Astrocyte (in vitro differentiated cells and primary cell): ENCODE results near the gene PPFIA1. TPM values are rescaled to one million over a fixed set of nuclear protein-coding genes. Genes with fewer than 3 reads are reported as not detected.

ENCODE experiments used
- DNase-seq: peaks from one replicate; pipeline ENCODE4 v3.0.0-alpha.2; 2010; ENCODE audit warnings: low read depth
- FAIRE-seq: peaks from 2 replicates; lab custom pipeline; 2011; peaks lifted over from hg19 to GRCh38; lab: Jason Lieb, UNC
- H2AFZ ChIP-seq: 2 replicates; pipeline ENCODE4 v1.6.0; 2012; ENCODE audit warnings: low read depth, low read length, inconsistent platforms
- H3K27ac ChIP-seq: 2 replicates; pipeline ENCODE4 v1.5.1; 2011; ENCODE audit warnings: low read depth, low read length, inconsistent platforms
- H3K27me3 ChIP-seq: 2 replicates; pipeline ENCODE4 v1.6.0; 2011; ENCODE audit warnings: low read length, inconsistent platforms; ENCODE audit not compliant: insufficient read depth
- H3K36me3 ChIP-seq: 2 replicates; pipeline ENCODE4 v1.5.1; 2011; ENCODE audit warnings: low read length, inconsistent platforms; ENCODE audit not compliant: insufficient read depth
- H3K4me1 ChIP-seq: 2 replicates; pipeline ENCODE4 v1.5.1; 2011; ENCODE audit warnings: low read length, inconsistent platforms; ENCODE audit not compliant: insufficient read depth
- H3K4me2 ChIP-seq: 2 replicates; pipeline ENCODE4 v1.6.0; 2012; ENCODE audit warnings: low read length, inconsistent platforms
- H3K4me3 ChIP-seq: 2 replicates; pipeline ENCODE4 v1.5.1; 2011; ENCODE audit warnings: low read depth, mild to moderate bottlenecking, low read length, inconsistent platforms; ENCODE audit not compliant: insufficient read depth
- H3K79me2 ChIP-seq: 2 replicates; pipeline ENCODE4 v1.6.0; 2012; ENCODE audit warnings: mild to moderate bottlenecking, low read length, inconsistent platforms; ENCODE audit not compliant: insufficient read depth
- H3K9ac ChIP-seq: 2 replicates; pipeline ENCODE4 v1.6.0; 2012; ENCODE audit warnings: mild to moderate bottlenecking, low read length, inconsistent platforms
- H3K9me3 ChIP-seq: 2 replicates; pipeline ENCODE4 v1.5.1; 2012; ENCODE audit warnings: low read depth, mild to moderate bottlenecking, low read length, inconsistent platforms; ENCODE audit not compliant: insufficient read depth
- H4K20me1 ChIP-seq: 2 replicates; pipeline ENCODE4 v1.6.0; 2012; ENCODE audit warnings: low read length, inconsistent platforms; ENCODE audit not compliant: insufficient read depth
- H3K27ac Mint-ChIP-seq: one replicate; pipeline ENCODE4 v1.8.0; 2021; ENCODE audit warnings: mild to moderate bottlenecking, mixed read lengths; ENCODE audit not compliant: unreplicated experiment
- H3K27me3 Mint-ChIP-seq: one replicate; pipeline ENCODE4 v1.8.0; 2021; ENCODE audit warnings: low read depth, mixed read lengths; ENCODE audit not compliant: unreplicated experiment
- H3K36me3 Mint-ChIP-seq: one replicate; pipeline ENCODE4 v1.8.0; 2021; ENCODE audit warnings: low read depth, mixed read lengths; ENCODE audit not compliant: unreplicated experiment
- H3K4me1 Mint-ChIP-seq: one replicate; pipeline ENCODE4 v1.8.0; 2021; ENCODE audit warnings: low read depth, mixed read lengths; ENCODE audit not compliant: unreplicated experiment
- H3K4me3 Mint-ChIP-seq: one replicate; pipeline ENCODE4 v1.8.0; 2021; ENCODE audit warnings: mild to moderate bottlenecking, moderate library complexity, mixed read lengths; ENCODE audit not compliant: unreplicated experiment
- H3K9me3 Mint-ChIP-seq: one replicate; pipeline ENCODE4 v1.8.0; 2021; ENCODE audit warnings: mild to moderate bottlenecking, mixed read lengths; ENCODE audit not compliant: unreplicated experiment
- EZH2 ChIP-seq: IDR thresholded peaks from 2 replicates; pipeline ENCODE4 v1.6.1; 2012; ENCODE audit warnings: mild to moderate bottlenecking, low read length, inconsistent platforms; ENCODE audit not compliant: insufficient read depth
- total RNA-seq: library from RNA; stranded (reverse); gene quantifications from 2 replicates; pipeline ENCODE4 v1.2.1, GENCODE V29; 2021
- TF ChIP-seq, protein P1 (sequence below): IDR thresholded peaks from 2 replicates; pipeline ENCODE4 v1.5.1; 2011; ENCODE audit warnings: low read depth, mild to moderate bottlenecking, inconsistent platforms, low read length, moderate library complexity; ENCODE audit not compliant: insufficient read depth

The PPFIA1 gene
- total RNA-seq, 1 donor from 2014 or later: 54.7 TPM

DNA sequence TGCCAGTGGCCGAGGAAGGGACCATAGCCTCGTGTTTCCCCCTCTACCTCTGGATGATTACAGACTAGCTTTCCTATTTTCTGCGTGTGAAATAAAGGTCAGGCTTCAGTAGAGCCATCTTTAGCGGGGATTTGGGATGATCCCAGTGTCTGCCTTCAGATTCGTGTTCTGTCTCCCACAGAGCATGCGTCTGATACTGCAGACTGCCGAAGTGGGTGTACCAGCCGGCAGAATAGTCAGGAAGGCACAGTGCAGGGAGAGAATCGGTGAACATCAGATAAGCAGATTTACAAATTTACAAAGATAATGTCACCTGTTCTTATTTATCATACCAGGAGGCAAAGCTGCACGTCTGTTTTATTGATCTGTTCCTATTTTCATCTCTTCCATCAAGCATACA is 138.9 kb downstream of the PPFIA1 start:
- Mint-ChIP-seq H3K9me3 (no peaks in the 10 kb centered on the region), H3K27ac (no peak overlapping the region), H3K36me3 (peaks cover 22% of the 10 kb centered on the region), H3K27me3 (no peaks in the 10 kb centered on the region), H3K4me1 (peaks cover 10% of the 10 kb centered on the region), H3K4me3 (no peak overlapping the region)
- Histone ChIP-seq H3K4me1 (peaks cover 3% of the 10 kb centered on the region), H3K36me3 (peaks cover 72% of the 10 kb centered on the region), H3K79me2 (peaks cover 77% of the 10 kb centered on the region), H3K4me3 (no peak overlapping the region), H4K20me1 (peaks cover 93% of the 10 kb centered on the region), H3K9ac (no peak overlapping the region), H3K27ac (no peak overlapping the region), H2AFZ (no peak overlapping the region), H3K9me3 (no peaks in the 10 kb centered on the region), H3K27me3 (no peaks in the 10 kb centered on the region), H3K4me2 (no peak overlapping the region)
- no peak for TF ChIP-seq EZH2
- DNase-seq (no peak), FAIRE-seq (no peak)

DNA sequence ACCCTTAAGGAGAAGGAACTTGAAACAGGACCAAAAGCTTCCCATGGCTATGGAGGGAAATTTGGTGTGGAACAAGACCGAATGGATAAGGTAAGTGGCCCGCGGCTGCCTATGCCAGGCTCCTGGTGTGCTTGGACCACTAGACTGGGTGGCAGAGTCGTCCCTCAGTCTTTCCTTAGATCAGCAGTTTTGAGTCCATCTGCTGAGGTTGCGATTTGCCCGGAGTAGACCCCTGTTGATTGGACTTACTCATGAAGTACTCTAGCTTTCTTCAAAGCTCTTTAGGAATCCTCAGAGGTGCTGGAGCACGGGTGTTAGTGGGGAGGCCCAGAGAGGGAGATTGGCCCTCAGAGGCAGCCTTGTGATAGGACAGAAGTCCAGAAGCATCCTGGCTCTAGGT is 139.4 kb downstream of the PPFIA1 start:
- no peak overlapping the region for H3K4me2 ChIP-seq
- H3K79me2 ChIP-seq: peaks cover 73% of the 10 kb centered on the region
- no peak overlapping the region for H2AFZ ChIP-seq
- H4K20me1 ChIP-seq: peaks cover 93% of the 10 kb centered on the region
- peaks cover 72% of the 10 kb centered on the region for H3K36me3 ChIP-seq
- FAIRE-seq (no peak), DNase-seq (no peak)
- Mint-ChIP-seq H3K4me1 (peaks cover 13% of the 10 kb centered on the region), H3K27me3 (no peaks in the 10 kb centered on the region), H3K36me3 (peaks cover 25% of the 10 kb centered on the region), H3K9me3 (no peaks in the 10 kb centered on the region), H3K27ac (no peak overlapping the region), H3K4me3 (no peak overlapping the region)
- TF ChIP-seq, protein P1, sequence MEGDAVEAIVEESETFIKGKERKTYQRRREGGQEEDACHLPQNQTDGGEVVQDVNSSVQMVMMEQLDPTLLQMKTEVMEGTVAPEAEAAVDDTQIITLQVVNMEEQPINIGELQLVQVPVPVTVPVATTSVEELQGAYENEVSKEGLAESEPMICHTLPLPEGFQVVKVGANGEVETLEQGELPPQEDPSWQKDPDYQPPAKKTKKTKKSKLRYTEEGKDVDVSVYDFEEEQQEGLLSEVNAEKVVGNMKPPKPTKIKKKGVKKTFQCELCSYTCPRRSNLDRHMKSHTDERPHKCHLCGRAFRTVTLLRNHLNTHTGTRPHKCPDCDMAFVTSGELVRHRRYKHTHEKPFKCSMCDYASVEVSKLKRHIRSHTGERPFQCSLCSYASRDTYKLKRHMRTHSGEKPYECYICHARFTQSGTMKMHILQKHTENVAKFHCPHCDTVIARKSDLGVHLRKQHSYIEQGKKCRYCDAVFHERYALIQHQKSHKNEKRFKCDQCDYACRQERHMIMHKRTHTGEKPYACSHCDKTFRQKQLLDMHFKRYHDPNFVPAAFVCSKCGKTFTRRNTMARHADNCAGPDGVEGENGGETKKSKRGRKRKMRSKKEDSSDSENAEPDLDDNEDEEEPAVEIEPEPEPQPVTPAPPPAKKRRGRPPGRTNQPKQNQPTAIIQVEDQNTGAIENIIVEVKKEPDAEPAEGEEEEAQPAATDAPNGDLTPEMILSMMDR: no peak
- TF ChIP-seq EZH2: no peak
- H3K9me3 ChIP-seq: no peaks in the 10 kb centered on the region
- no peak overlapping the region for H3K27ac ChIP-seq
- no peak overlapping the region for H3K4me3 ChIP-seq
- H3K9ac ChIP-seq: no peak overlapping the region
- H3K4me1 ChIP-seq: peaks cover 7% of the 10 kb centered on the region
- H3K27me3 ChIP-seq: no peaks in the 10 kb centered on the region

DNA sequence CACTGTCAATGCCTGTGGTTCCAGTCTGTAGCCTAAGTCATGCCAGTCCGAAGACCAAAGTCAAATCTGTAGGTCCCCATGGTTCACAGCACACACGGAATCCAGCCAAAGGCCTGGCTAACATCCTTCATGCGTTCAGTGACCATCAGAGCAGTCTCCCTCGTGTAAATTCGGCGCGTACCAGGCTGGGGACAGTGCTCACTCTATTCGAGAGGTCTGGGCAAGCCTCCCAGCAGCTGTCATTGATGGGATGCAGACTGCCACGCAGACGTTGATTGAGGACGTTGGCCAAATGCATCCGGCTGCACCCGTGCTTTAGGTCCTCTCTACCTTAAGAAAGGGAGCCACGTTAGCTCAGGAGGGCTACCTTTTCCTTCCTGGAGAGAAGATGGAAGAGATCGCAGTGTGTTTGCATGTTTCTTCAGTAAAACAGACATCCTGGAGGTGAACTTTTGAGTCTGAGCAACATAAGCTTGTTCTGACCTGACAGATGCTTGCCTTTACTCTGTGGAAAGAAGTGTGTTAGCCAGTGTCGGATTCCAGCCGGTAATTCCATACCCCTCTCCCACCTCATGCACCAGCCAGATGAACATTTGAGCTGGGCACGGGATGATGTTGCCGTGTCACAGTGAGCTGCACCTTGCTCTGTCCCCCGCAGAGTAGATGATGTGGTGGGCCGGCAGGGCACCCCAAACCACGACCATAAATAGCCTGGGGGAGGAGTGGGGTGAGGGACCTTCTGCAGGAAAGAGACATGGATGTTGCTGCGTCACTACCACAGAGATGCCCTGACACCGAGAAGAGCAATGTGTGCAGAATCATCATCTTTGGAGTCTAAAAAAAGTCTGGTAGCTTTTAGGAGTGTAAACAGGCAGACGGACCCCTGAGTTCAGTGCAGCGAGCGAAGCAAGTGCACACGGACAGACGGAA is 140.1 kb downstream of the PPFIA1 start:
- Histone ChIP-seq H3K4me3 (no peak overlapping the region), H3K4me2 (no peak overlapping the region), H3K79me2 (peaks cover 66% of the 10 kb centered on the region), H3K4me1 (peaks cover 14% of the 10 kb centered on the region), H2AFZ (no peak overlapping the region), H3K9ac (no peak overlapping the region), H3K27ac (no peak overlapping the region), H3K27me3 (no peaks in the 10 kb centered on the region), H3K36me3 (peaks cover 74% of the 10 kb centered on the region), H4K20me1 (peaks cover 93% of the 10 kb centered on the region), H3K9me3 (no peaks in the 10 kb centered on the region)
- H3K36me3 Mint-ChIP-seq: peaks cover 31% of the 10 kb centered on the region
- DNase-seq (no peak), FAIRE-seq (no peak)
- TF ChIP-seq EZH2: no peak
- TF ChIP-seq, protein P1: no peak
- no peak overlapping the region for H3K4me3 Mint-ChIP-seq
- H3K27ac Mint-ChIP-seq: peak overlapping the region; percentile 47
- H3K27me3 Mint-ChIP-seq: no peaks in the 10 kb centered on the region
- peaks cover 16% of the 10 kb centered on the region for H3K4me1 Mint-ChIP-seq
- no peaks in the 10 kb centered on the region for H3K9me3 Mint-ChIP-seq
